LHCN-M2 (cell line): Measurements from ENCODE around the gene GGPS1. TPM values are rescaled to one million over a fixed set of nuclear protein-coding genes. Genes with fewer than 3 reads are reported as not detected.
"Not testable (repeated sequence)": the region's sequence is repeated elsewhere in the genome, so short reads cannot be mapped to it uniquely, and the experiment has no call there.

Source experiments
- DNase-seq: peaks from one replicate; pipeline ENCODE4 v3.0.0-alpha.2; 2012; ENCODE audit warnings: low read depth
- polyA plus RNA-seq: library from polyadenylated mRNA; unstranded; fragments of >200 nt; gene quantifications from one replicate; pipeline ENCODE4 v1.2.1, GENCODE V29; 2012; ENCODE audit warnings: missing spikeins
- total RNA-seq: library from RNA; depleted of rRNA; stranded (reverse); fragments of >200 nt; gene quantifications from 2 replicates; pipeline ENCODE4 v1.2.3, GENCODE V29; 2014; rRNA removed

Gene GGPS1
- total RNA-seq, result 14.5 and 18.2 TPM in 2 replicates
- 14.7 TPM for polyA plus RNA-seq

DNA sequence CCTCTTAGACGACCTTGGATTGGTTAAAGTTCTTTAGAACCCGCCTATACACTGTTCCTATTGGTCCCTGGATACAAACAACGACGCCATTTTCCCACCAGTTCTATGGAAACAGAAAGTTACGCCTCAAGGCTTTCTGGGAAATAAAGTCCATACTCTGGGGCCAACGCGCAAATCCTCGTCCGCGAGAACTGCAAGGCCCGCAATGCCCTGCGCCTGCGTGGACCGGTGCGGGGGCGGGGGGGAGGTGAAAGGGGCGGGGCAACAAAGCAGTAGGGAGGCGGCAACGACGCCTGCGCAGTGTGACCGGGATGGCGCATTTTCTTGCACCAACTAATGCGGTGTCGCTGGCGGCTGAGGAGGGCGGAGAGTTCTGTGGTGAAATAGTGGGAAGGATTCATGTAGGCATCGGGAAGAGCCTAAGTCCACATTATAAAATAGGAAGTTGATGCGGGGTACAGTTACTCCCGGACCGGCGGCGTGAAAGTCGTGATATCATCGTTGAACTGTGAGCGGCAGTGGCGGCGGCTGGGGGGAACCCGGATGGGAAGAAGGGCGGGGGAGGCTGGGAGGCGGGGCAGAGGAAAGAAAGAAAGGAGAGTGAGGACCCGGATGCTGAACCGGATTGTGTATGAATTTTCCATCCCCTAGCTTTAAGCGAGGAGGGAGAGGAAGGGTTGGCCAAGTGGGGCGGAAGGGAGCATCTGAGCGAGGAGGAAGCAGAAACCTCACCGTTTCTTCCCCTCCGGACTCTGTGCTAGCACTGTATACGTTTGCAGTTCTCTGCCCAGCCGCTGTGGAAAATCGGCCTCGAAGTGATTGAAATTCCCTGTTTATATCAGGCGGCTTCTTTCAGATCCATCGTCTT lies at the start of gene GGPS1:
Gene GGPS1, plus strand, starts transcription at position 300 of the 868 bp plus-strand sequence. CDS start 6,695 bp downstream, outside the sequence.
- DNase-seq, result peak; percentile 100

DNA sequence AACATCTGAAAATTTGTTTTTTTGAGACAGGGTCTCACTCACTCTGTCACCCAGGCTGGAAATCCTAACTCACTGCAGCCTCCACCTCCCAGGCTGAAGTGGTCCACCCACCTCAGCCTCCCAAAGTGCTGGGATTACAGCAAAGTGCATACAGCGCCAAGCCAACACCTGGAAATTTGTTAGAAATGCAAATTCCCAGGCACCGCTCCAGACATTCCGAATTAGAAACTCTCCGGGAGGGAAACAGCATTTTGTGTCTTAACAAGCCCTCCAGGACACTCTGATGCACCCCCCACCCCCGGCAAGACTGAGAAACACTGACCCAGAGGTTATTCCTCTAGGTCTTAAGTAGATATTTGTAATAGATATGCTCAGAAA lies 49.5 kb upstream of the GGPS1 start:
- DNase-seq, result no peak

DNA sequence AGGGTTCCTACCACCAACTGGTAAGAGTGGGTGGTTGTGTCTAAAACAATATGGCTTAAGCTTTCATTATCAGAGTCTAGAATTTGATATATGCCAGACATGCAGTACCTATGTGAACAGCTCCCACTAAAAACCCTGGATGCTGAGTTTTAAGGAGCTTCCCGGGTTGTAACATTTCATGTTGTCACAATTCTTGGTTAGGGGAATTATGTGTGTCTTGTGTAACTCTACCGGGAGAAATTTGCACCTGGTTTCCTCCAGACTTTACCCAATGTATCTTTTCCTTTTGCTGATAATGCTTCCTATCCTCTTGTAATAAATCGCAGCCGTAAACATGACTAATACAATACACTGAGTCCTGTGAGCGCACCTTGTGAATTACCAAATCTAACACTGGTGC lies 48.7 kb upstream of the GGPS1 start:
- no peak for DNase-seq

DNA sequence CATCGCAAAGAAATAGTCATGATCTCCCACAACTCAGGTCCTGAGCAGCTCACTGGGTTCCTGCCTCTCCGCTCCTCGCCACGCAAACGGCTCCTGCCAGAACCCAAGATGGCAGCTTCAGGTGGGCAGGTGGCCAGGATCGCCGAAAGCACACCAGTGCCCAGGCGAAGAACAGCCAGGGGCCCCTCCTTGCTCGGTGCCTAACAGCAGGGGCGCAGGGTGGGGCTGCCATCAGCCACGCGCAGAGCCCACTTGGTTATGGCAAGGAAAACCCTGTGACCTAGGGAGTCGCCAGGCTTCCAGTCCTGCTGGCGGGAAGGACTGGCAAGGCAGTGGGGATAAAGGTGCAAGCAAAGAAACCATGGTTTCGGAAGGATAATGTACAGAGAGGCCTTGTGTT lies 47.9 kb upstream of the GGPS1 start:
- DNase-seq, result no peak

DNA sequence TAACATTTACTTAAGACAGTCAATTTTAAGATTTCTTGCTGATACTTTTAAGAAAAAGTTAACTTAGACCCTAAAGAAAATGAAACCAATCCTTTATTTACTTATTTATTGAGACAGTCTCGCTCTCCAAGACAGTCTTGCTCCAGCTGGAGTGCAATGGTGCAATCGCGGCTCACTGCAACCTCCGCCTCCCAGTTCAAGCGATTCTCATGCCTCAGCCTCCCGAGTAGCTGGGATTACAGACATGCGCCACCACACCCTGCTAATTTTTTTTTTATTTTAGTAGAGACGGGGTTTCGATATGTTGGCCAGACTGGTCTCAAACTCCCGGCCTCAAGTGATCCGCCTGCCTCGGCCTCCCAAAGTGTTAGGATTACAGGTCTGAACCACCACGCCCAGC lies 44.7 kb upstream of the GGPS1 start:
- not testable (repeated sequence) for DNase-seq

DNA sequence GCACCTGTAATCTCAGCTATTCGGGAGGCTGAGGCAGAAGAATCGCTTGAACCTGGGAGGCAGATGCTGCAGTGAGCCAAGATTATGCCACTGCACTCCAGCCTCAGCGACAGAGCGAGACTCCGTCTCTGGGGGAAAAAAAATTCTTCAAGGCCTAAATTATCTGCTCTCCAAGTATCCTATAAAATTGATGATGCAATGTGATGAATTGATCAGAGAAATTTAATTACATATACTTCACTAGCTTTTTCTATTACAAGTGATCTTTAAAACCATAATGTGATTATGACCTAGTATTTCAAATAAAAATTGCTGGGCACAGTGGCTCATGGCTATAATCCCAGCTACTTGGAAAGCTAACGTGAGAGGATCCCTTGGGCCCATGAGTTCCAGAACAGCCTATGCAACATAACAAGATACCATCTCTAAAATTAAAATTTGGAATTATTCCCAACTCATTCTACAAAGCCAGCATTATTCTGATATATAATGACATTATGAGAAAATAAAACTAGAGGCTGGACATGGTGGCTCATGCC lies 44.1 kb upstream of the GGPS1 start:
- no peak for DNase-seq

DNA sequence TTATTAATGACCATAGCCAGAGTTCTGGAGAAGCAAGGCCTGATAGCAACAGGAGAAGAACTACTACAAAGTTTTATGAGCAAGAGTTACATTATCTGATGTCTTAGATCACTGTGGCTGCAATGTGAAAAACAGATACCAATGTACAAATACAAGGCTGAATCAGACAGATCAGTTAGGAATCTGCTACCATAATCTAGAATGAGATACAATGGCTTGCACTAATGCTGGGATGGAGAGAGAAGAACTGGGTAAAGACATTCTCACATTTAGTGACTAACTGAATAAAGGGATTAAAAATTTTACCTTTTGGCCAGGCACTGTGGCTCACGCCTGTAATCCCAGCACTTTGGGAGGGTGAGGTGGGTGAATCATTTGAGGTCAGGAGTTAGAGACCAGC lies 41.7 kb upstream of the GGPS1 start:
- no peak for DNase-seq

- DNase-seq, result no peak
Observed at GRCh38 chr1:235287208-235287882, 41.0 kb upstream of the GGPS1 start.

GRCh38 chr1:235289859-235290739 lies 38.3 kb upstream of the GGPS1 start:
- no peak for DNase-seq

DNA sequence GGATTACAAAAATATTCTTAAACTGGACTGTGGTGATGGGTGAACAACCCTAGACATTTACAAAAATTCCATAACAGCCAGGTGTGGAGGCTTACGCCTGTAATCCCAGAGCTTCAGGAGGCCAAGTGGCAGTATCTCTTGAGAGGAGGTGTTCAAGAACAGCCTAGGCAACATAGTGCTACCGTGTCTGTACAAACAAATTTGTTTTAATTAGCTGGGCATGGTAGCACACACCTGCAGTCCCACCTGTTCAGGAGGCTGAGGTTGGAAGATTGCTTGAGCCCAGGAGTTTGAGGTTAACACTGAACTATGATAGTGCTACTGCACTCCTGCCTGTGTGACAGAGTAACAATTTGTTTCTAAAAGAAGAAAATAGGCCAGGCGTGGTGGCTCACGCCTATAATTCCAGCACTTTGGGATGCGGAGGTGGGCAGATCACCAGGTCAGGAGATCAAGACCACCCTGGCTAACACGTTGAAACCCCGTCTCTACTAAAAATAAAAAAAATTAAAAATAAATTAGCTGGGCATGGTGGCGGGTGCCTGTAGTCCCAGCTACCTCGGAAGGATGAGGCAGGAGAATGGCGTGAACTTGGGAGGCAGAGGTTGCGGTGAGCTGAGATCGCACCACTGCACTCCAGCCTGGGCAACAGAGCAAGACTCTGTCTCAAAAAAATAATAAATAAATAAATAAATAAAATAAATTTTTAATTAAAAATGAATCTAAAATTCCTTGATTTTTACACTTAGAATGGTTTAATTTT lies 37.4 kb upstream of the GGPS1 start:
- no peak for DNase-seq

GRCh38 chr1:235291599-235292091 lies 36.7 kb upstream of the GGPS1 start:
- no peak for DNase-seq

GRCh38 chr1:235292790-235293189 lies 35.6 kb upstream of the GGPS1 start:
- no peak for DNase-seq

DNA sequence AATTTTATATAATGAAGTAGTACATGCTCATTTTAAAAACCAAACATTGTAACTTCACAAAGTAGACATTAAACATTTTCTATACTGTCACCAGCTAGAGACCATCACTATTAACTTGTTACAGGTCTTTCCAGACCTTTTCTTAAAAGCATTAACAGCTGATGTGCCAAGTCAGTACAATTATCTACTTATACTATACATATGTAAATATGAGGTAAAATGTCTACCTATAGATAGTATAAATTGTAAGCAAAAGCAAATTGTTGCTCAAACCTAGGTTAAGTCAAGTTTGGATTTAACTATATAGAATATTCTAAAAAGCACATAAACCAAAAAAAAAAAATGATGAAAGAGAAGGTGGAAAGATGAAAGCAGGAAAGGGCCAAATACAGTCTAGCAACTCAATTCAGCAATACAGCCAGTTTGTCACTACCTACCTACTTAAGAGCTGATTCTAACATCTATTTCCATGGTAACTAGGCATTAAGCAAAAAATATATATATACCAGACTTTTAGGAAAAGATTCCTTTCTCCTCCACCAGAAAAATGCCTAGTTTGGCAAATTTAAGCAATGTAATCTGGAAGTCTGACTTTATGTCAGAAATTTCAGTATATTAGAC lies 34.9 kb upstream of the GGPS1 start:
- no peak for DNase-seq

DNA sequence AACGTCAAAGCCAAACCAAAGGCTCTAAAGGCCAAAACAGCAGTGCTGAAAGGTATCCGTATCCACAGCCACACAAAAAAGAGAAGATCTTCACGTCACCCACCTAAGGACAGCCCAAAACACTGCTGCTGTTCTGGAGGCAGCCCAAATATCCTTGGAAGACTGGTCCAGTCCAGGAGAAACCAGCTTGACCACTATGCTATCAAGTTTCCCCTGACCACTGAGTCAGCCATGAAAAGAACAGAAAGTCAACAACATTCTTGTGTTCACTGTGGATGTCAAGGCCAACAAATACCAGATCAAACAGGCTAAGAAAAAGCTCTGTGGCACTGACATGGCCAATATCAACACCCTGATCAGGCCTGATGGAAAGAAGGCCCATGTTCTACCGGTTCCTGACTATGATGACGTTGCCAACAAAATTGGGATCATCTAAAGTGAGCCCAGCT lies 32.4 kb upstream of the GGPS1 start:
- peak; percentile 96 for DNase-seq

- DNase-seq, result no peak
Observed at GRCh38 chr1:235296729-235297128, 31.6 kb upstream of the GGPS1 start.

DNA sequence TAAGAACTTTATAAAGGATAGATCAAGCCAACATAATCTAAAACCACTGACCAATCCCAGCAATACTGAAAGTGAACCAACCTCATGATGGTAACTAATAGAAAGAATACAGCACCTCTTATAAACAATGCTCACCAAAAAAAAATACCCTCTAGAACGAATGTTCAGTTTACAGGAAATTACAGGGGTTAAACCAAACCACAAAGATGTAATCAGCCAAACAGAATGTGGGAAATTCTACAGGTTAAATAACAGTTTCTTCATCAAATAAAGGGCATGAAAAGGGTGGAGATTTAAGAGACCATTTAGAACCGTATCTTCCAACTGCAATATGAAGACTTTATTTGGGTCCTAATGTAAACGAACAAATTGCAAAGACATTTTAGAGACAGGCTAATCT lies 30.8 kb upstream of the GGPS1 start:
- DNase-seq, result peak; percentile 36

- DNase-seq, result no peak
Observed at GRCh38 chr1:235298758-235299157, 29.6 kb upstream of the GGPS1 start.

- DNase-seq, result no peak
Observed at GRCh38 chr1:235299169-235299858, 29.1 kb upstream of the GGPS1 start.

GRCh38 chr1:235302143-235302542 lies 26.2 kb upstream of the GGPS1 start:
- no peak for DNase-seq
